Activated naive CD8-positive, alpha-beta T cell treated with anti-CD3 and anti-CD28 coated beads, Interleukin-2, amount 50 U/mL, for 16 hours (primary cell): ENCODE data around the gene MAPK8.

Source experiments
- DNase-seq: peaks from one replicate; pipeline ENCODE4 v3.0.0-alpha.2; 2020; ENCODE audit warnings: low read depth, low spot score

Gene MAPK8

GRCh38 chr10:48291190-48291589 lies 15.3 kb upstream of the MAPK8 start:
- DNase-seq = no peak

GRCh38 chr10:48292616-48293015 lies 13.9 kb upstream of the MAPK8 start:
- DNase-seq = no peak

GRCh38 chr10:48294431-48294830 lies 12.0 kb upstream of the MAPK8 start:
- DNase-seq = no peak

DNA sequence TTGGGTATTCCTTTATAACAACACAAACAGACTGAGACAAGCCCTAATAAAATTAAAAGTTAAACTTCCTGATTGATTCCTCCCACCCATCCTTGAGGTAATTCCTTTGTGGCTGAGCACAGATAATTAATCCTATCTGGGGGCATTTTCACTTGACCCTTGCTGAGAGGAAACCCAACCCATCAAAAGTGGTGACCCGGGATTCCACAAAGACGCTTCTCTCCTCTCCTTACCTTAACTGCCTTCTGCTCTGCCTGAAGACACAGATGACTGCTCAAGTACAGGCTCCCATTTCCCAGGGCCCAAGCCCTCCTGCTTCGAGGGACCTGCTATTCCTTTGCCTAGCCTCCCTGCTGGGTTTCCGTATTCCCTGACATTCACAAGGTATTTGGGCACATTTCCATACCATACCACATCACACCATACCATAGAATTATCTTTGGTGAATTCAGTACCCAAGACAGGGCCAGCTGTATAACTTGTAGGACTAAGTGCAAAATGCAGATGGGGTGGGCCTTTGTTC lies 9.8 kb upstream of the MAPK8 start:
- DNase-seq = no peak

DNA sequence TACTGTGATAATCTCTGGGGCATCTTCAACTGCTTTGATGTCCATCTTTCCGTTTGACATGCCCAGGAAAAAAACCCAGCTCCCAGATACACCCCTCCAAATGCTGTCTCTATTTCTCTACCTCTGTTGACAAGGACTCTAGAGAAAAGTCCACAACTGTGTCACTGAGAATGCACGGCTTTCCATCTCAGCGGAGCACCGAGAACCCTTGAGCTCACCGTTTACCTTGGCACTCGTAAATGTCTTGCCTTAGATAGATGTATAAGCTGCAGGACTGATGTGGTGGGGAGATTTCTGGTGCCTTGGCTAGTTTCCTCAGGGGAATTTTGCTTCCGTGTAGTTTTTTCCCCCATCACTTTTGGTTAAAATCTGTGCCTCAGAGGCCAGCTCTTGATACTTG lies 7.4 kb upstream of the MAPK8 start:
- DNase-seq = no peak

GRCh38 chr10:48299692-48300091 lies 6.8 kb upstream of the MAPK8 start:
- no peak for DNase-seq

- DNase-seq = no peak
Measured at GRCh38 chr10:48300556-48300955, 5.9 kb upstream of the MAPK8 start.

DNA sequence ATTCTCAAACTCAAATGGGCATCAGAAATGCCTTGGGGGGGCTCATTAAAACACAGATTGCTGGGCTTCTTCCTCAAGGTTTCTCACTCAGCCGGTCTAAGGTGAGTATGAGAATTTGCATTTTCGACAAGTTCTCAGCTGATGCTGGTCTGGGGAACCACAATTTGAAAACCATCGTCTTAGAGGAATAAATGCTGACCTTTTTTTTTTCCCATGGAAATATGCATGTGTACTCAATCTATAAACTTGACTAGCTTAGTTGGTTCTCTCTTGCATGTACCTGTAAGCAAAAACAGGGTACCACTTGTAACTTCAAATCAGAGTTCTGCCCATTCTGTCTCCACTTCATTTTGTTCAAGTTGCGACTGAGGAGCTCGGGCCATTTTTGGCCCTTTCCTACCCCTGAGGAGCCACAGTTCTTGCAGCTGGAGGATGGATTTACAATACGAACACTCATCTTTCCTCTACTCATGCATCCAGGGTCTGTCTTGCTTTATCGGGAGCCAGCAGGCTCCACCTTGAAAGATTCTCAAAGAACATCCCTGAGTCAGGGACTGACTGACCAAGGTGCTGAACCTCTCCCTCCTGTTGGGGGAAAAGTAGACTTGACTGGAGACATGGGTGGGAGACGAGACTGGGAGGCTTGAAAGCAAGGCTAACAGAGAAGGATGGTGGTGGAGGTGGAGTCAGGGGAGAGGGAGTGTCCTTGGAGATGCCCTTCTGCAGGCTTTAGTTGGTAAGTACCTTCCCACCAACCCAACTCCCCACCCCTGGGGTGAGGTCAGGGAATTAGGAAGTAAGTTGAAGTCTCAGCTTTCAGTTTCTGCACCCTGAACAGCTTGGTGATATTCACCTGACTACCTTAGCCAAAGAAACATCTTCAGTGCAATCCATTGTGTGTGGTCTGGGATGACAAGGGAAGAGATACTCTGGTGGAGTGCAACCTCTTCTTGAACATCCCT lies 3.7 kb upstream of the MAPK8 start:
- DNase-seq = no peak

DNA sequence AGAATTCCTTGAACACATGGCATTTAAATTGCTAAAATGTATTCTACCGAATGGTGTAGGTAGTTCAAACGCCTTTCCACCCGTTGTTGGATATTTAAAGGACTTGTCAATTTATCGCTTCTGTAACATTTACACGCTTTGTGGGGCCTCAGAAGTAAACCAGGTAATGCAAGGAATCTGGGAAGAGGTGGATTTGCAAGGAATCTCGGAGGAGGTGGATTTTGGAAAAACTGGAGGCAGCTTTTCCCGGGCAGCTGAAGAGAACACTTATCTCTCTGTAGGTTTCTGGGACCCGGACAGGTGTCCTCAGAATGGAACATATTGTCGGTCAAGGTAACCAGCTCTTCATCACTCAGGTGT lies 592 bp upstream of the MAPK8 start:
- DNase-seq = no peak

GRCh38 chr10:48306870-48307710 lies 613 bp downstream of the MAPK8 start:
- DNase-seq = peak; percentile 20

DNA sequence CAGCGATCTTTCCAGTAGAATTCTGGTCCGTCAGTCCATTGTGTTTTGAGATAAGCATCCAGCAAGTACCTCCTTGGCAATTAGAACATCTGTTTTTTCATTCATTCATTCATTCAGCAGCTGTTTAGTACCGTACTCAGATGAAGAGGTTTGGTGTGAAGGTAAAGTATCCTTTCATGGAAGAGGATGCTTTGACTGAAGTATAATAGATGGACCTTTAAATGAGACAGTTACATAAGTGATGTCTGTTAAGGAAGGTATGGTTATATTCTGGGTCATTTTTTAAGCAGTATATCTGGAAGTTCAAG lies 1.2 kb downstream of the MAPK8 start:
- DNase-seq = no peak

GRCh38 chr10:48309711-48310226 lies 3.3 kb downstream of the MAPK8 start:
- no peak for DNase-seq

DNA sequence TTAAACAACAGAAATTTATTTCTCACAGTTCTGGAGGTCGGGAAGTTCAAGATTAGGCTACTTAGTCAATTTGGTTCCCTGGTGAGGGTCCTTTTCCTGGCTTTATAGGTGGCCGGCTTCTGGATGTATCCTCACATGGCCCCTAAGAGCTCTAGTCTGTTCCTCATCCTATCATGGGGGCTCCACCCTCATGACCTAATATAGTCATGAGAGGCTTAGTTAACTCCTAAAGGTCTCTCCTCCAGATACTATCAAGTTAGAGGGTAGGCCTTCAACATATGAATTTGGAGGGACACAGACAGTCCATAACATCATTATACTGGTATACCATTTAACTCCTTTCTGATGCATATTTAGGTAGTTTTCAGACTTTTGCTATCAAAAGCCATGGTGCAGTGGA lies 7.6 kb downstream of the MAPK8 start:
- DNase-seq = no peak

GRCh38 chr10:48316236-48316635 lies 9.8 kb downstream of the MAPK8 start:
- no peak for DNase-seq

GRCh38 chr10:48317321-48317990 lies 11.0 kb downstream of the MAPK8 start:
- no peak for DNase-seq

DNA sequence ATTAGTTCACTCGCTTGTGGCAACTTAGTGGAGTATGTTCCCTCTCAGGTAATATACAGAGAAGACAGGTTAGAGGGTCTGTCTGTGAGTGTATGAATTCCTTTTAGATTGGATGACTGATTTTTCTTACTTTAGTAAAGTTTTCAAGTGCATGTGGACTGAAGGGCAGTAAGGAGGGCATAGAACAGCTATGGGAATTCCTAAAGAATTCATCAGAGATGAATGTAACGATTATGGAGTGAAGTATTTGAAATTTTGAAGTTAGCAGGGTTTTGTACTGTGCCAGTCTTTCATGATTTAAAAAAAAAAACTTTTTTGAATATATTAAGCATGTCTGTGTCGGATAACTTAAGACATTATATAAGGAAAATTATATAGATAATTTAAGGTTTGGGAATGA lies 15.5 kb downstream of the MAPK8 start:
- no peak for DNase-seq

GRCh38 chr10:48324580-48324979 lies 18.1 kb downstream of the MAPK8 start:
- DNase-seq = no peak

DNA sequence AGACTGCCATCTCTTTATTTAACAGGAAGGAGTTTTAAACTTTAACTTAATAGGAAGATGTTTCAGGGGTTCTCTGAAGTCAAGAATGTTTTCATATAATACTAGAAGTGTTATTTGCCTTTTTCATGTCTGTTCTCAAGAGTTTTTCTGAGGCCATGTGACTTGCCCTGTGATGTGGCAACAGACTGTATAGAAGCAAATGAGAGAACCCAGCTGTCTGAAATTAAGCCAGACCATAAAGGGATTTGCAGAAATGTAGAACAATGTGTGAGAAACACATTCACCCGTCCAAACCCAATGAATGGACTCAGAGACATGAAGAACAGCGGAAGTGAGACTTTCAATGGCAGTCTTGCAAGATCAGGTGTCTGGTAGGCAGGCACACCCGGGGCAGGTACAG lies 23.8 kb downstream of the MAPK8 start:
- DNase-seq = no peak

DNA sequence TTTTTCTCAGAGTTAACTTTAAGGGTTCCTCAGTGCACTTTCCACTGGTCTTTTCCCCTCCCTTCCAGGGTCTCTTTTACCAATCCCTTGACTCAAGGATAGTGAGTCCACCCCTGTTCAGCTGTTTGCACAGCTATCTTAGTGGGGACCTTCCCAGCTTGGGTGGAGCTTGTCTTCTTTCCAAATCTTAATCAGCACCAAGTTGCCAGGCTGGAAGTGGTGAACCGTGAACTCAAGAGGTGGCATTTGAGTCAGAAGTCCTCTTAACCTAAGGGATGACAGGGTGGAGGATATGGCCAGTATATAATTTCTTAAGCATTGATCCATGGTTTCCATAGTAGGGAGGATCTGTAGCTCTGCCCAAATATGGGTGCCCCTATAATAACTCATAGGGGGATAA lies 25.0 kb downstream of the MAPK8 start:
- DNase-seq = no peak

DNA sequence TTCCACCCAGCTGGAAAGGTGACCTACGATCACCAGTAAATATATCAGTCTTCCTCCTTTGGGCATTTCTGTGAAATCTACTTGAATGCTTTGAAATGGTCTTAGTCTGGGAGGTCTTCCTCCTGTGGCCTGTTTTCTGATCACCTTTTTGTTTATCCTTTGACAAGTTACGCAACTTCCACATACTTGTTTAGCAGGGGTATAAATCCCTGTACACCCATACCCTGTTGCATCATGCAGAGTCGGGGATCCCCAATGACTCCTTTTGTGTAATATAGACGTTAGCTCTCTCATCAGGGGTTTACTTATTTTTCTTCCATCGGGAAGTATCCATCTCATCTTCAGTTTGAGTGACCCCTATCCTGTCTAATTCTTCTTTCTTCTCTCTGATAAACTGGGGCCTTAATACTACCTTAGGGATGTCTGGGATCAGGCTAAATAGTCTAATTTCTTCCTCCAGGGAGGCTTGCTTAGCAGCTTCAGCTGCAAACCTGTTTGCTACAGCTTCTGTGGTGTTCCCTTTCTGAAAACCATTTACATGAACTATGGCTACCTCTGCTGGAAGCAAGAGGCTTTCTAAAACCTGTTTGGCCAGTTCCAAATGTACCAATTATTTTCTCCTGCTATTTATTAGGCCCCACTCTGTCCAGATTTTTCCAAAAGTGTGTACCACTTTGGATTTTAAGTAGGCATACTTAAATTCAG lies 25.8 kb downstream of the MAPK8 start:
- no peak for DNase-seq

DNA sequence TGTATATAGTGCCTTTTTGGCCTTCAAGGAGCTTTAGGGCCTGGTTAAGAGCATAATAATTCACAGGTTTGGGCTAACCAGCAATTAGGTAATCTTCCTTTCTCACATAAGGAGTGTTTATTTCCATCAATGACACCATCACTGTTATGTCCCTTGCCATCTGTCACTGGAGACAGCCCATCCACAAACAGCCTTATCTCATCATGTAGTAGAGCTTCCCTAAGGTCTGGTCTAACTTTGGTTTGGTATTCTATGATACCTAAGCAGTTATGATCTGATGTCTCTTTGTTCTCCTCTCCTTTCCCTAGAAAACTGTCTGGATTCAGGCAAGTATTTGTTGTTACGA lies 26.4 kb downstream of the MAPK8 start:
- no peak for DNase-seq
